Adipocyte (in vitro differentiated cells): ENCODE measurements around the gene KCNIP4.
A peak's percentile ranks its signal among the peaks of the same experiment; 100 is the strongest.

Experiments used
- DNase-seq: peaks from one replicate; pipeline ENCODE4 v3.0.0-alpha.2; 2015; ENCODE audit warnings: low read depth
- H3K27me3 ChIP-seq: replicated peaks from 2 replicates; pipeline ENCODE4 v1.7.0; 2013; ENCODE audit warnings: mild to moderate bottlenecking, low read length, moderate library complexity; ENCODE audit not compliant: control insufficient read depth, insufficient read depth
- H3K36me3 ChIP-seq: 2 replicates; pipeline ENCODE4 v1.7.0; 2013; ENCODE audit warnings: low read length, mild to moderate bottlenecking, moderate library complexity; ENCODE audit not compliant: control insufficient read depth, insufficient read depth, severe bottlenecking
- H3K4me1 ChIP-seq: 2 replicates; pipeline ENCODE4 v1.7.0; 2013; ENCODE audit warnings: mild to moderate bottlenecking, low read length, moderate library complexity; ENCODE audit not compliant: control insufficient read depth, insufficient read depth
- H3K4me3 ChIP-seq: 2 replicates; pipeline ENCODE4 v1.7.0; 2013; ENCODE audit warnings: mild to moderate bottlenecking, low read length, moderate library complexity
- H3K9ac ChIP-seq: 2 replicates; pipeline ENCODE4 v1.7.0; 2013; ENCODE audit warnings: mild to moderate bottlenecking, low read length, moderate library complexity
- H3K9me3 ChIP-seq: 2 replicates; pipeline ENCODE4 v1.7.0; 2013; ENCODE audit warnings: mild to moderate bottlenecking, low read length, moderate library complexity; ENCODE audit not compliant: control insufficient read depth

Gene KCNIP4

DNA sequence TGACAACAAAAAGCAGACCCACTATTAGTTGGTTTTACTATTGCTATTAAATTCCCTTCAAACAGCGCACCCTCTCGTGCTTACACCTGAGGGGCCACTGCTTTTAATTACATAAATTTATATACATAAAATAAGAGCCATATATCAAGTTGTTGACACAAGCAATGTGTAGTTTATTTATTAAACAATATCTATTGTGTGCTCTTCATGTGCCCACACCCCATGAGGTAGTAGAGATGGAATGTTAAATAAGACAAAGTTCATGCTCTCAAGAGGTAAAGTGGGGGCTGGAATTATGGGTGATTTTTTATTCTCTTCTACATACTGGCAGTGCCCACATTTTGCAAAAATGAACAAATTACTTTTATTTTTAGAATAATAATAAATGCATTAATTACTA, 47.3 kb downstream of the KCNIP4 start:
- Histone ChIP-seq H3K4me1 (peaks cover 10% of the 10 kb centered on the region), H3K27me3 (no peaks in the 10 kb centered on the region), H3K36me3 (no peaks in the 10 kb centered on the region), H3K9ac (no peak overlapping the region), H3K9me3 (peaks cover 21% of the 10 kb centered on the region), H3K4me3 (no peak overlapping the region)
- DNase-seq, result no peak

DNA sequence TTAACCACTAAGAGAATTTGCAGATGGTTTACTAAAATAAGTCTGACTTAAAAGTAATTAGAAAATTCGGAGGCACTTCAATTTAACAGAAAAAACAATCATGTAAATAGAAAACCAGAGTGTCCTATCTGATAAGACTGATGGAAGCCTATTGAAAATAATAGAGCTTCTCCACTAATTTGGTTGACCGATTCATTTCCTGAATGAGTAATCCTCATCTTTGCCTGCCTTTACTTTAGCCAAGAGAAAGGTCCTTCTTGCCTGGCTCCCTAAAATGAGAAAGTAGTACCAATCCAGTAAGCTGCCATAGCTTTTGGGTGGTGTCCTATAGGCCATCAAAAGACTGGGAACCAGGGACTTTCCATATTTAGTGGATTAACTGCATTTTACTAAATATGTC, 48.4 kb downstream of the KCNIP4 start:
- H3K4me3 ChIP-seq, result no peak overlapping the region
- H3K9ac ChIP-seq, result no peak overlapping the region
- peaks cover 10% of the 10 kb centered on the region for H3K4me1 ChIP-seq
- no peak for DNase-seq
- no peaks in the 10 kb centered on the region for H3K36me3 ChIP-seq
- no peaks in the 10 kb centered on the region for H3K27me3 ChIP-seq
- peaks cover 21% of the 10 kb centered on the region for H3K9me3 ChIP-seq

DNA sequence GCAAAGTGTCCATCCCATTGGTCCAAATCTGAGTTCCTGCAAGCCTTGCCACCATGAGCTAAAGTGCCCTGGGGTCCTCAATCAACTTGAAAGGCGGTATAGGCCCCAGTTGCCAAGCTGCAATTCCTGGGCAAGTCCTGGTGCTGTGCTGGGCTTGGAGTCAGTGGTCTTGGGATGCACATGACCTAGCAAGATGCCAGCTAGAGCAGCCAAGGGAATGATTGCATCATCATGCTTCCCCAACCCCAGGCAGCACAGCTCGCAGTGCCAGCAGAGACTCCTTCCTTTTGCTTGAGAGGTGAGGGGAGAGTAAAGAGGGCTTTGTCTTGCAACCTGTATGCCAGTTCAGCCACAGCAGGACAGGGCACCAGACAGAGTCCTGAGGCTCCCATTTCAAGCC, 50.5 kb downstream of the KCNIP4 start:
- H3K9me3 ChIP-seq, result peaks cover 21% of the 10 kb centered on the region
- no peaks in the 10 kb centered on the region for H3K27me3 ChIP-seq
- H3K4me3 ChIP-seq, result no peak overlapping the region
- no peak overlapping the region for H3K9ac ChIP-seq
- H3K4me1 ChIP-seq, result peaks cover 14% of the 10 kb centered on the region
- no peaks in the 10 kb centered on the region for H3K36me3 ChIP-seq
- DNase-seq, result no peak

DNA sequence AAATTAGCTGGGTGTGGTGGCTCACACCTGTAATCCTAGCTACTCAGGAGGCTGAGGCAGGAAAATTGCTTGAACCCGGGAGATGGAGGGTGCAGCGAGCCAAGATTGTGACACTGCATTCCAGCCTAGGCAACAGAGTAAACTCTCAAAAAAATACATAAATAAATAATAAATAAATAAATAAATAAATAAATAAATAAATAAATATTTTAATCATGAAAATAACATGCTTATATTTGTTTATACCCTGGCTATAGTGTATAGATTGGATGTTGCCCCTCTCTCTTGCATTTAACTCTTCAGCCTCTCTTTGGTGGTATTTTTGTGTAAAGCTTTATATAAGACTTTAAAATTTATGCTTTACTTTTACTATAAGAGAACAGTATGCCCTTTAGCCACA, 51.8 kb downstream of the KCNIP4 start:
- no peak for DNase-seq
- no peak overlapping the region for H3K4me3 ChIP-seq
- H3K4me1 ChIP-seq, result peaks cover 13% of the 10 kb centered on the region
- no peaks in the 10 kb centered on the region for H3K36me3 ChIP-seq
- H3K9me3 ChIP-seq, result peaks cover 21% of the 10 kb centered on the region
- H3K9ac ChIP-seq, result no peak overlapping the region
- no peaks in the 10 kb centered on the region for H3K27me3 ChIP-seq

DNA sequence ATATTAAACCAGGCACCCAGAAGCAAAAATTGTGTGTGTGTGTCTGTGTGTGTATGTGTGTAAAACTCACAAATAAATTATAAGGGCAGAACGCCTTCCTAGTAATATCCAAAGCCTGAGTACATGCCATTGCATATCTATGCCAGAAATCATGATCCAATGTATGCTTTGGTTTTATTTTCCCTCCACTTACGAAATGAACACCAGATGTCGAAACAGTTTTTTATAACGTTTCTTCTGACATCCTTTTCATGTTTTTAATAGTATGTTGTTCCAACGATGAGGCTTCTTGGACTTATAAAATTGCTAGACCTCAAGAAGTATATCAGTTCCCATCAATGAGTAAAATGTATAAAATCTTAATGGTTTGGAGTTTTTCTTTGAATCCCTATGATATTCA, 55.4 kb downstream of the KCNIP4 start:
- Histone ChIP-seq H3K9ac (no peak overlapping the region), H3K4me3 (peak overlapping the region; percentile 35), H3K27me3 (no peaks in the 10 kb centered on the region), H3K4me1 (peaks cover 16% of the 10 kb centered on the region), H3K36me3 (no peaks in the 10 kb centered on the region), H3K9me3 (peaks cover 5% of the 10 kb centered on the region)
- peak; percentile 62 for DNase-seq

DNA sequence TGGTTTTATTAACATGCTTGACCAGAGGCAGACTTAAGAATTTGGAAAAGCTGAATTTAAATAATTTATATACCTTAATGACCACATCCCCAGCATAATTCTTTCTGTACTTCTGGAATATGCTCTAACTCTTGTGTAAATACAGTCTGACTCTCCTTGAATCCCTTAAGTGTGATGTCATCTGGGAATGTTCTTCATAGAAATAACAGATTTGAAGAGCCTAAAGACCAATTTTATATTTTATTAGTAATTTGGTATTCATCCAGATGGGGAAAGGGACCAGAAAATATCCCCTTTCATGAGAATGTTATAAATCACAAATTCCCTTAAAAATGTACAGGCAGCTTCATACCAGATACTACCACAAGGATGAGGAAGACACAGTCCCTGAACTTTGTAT, 58.3 kb downstream of the KCNIP4 start:
- DNase-seq, result no peak
- Histone ChIP-seq H3K4me1 (peaks cover 39% of the 10 kb centered on the region), H3K36me3 (no peaks in the 10 kb centered on the region), H3K9me3 (no peaks in the 10 kb centered on the region), H3K9ac (no peak overlapping the region), H3K27me3 (no peaks in the 10 kb centered on the region), H3K4me3 (no peak overlapping the region)

DNA sequence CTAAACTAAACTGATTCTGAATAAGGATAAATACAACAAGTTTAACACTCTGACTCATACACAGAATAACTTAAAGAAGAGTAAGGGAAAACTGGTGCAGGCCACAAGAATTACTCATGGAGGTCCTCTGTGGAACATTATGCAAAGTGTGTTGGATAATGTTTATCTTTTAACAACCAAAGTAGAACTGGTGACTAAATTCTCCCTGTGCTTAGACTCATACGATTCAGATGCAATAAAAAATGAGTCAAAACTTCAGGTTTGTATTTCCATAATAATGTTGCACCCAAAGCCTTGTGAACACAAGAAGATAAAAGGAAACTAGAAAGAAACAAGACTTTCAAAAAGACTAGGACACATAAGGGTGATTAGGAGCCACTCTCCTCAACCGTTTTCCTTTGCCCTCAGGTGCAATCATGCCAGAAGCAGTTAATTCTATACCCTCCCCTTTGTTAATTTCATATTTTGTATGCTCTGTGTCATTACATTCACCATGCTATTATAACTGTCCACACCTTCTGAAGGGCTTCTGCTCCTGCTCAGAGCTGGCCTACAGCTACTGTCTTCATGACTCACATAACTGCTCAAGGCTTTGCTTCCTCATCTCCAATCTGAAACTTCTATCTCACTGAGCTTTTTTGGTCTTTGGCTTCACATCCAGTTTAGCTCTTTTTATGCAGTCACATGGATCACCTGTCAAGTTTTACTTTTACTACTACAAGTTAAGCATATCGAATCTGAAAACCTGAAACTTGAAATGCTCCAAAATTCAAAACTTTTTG, 60.2 kb downstream of the KCNIP4 start:
- no peaks in the 10 kb centered on the region for H3K9me3 ChIP-seq
- H3K27me3 ChIP-seq, result no peaks in the 10 kb centered on the region
- peak overlapping the region; percentile 19 for H3K4me3 ChIP-seq
- peak overlapping the region; percentile 37 for H3K9ac ChIP-seq
- H3K4me1 ChIP-seq, result peaks cover 46% of the 10 kb centered on the region
- DNase-seq, result peak; percentile 81
- H3K36me3 ChIP-seq, result no peaks in the 10 kb centered on the region

DNA sequence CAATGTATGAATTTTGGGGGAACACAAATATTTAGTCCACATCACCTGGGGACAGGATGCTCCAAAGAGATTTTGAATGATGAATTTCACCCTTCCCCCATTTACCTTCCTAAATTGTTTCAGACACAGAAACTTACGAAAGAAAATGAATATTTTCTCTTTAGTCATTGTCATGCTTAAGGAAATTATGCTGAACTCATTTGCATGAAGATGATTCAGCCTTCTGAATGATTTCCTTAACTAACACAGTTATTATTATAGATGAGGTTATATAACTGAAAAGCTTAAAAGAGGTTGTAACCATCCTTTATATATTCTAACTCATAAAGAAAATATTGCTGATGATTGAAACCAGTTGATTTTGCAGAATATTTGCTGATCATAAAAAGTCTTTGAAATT, 61.1 kb downstream of the KCNIP4 start:
- H3K4me3 ChIP-seq, result peak overlapping the region; percentile 19
- H3K9me3 ChIP-seq, result no peaks in the 10 kb centered on the region
- no peak for DNase-seq
- no peaks in the 10 kb centered on the region for H3K27me3 ChIP-seq
- no peaks in the 10 kb centered on the region for H3K36me3 ChIP-seq
- H3K9ac ChIP-seq, result peak overlapping the region; percentile 26
- peaks cover 39% of the 10 kb centered on the region for H3K4me1 ChIP-seq

DNA sequence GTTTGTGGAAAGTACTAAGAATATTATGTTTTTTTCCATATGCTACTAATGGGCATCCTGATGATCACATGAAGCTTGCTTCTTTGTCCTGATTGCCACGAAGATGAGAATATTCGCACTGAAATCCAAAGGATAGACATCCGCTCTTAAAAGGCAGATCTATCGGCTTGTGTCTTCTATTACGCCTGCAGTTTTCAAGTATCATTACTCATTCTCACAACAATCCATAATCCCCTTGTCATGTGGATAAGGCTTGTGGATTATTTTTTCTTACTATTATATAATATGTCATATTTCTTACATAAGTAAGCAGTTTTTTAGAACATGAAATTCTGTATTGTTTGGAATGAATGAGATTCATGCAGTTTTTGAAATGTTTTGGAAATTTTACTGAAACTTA, 62.8 kb downstream of the KCNIP4 start:
- Histone ChIP-seq H3K4me1 (peaks cover 44% of the 10 kb centered on the region), H3K9ac (peak overlapping the region; percentile 76), H3K36me3 (no peaks in the 10 kb centered on the region), H3K27me3 (no peaks in the 10 kb centered on the region), H3K9me3 (no peaks in the 10 kb centered on the region), H3K4me3 (peak overlapping the region; percentile 66)
- DNase-seq, result no peak

DNA sequence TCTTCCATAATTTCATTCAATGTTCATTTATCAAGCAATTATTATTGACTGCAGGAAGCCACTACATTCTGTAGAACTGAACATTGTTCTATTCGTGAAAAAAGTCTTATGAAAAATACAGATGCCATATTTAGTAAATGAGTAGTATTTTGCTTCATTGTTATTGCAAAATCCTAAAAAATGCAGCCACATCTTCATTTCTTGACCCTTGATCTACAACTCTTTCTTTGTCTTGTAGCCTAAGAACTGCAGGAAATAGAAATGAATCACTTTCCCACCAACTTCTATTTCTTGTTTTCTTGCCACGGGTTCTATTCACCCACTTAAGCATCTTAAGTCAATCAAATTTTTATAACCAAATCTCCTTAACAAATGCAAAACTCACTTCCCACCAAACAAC, 63.3 kb downstream of the KCNIP4 start:
- Histone ChIP-seq H3K27me3 (no peaks in the 10 kb centered on the region), H3K9ac (peak overlapping the region; percentile 76), H3K36me3 (no peaks in the 10 kb centered on the region), H3K4me3 (peak overlapping the region; percentile 66), H3K4me1 (peaks cover 44% of the 10 kb centered on the region), H3K9me3 (no peaks in the 10 kb centered on the region)
- peak; percentile 60 for DNase-seq

DNA sequence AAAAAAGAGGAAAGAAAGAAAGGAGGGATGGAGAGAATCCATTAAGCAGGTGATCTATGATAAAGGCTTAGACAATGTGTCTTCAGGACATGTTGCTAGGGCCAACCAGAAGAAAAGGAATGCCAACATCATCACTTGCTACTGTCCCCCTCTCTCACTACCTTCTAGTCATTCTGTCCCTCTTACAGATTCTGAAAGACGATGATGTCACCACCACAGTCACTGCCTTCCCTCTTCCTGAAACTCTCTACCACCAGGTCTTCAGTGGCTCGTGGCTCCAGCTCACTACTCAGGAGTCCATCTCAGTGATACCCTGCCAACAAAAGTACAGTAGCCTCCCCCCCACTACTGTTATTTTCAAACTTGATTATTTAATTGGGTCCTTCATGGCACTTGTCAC, 64.0 kb downstream of the KCNIP4 start:
- Histone ChIP-seq H3K9ac (peak overlapping the region; percentile 46), H3K4me1 (peaks cover 44% of the 10 kb centered on the region), H3K27me3 (no peaks in the 10 kb centered on the region), H3K9me3 (no peaks in the 10 kb centered on the region), H3K4me3 (peak overlapping the region; percentile 66), H3K36me3 (no peaks in the 10 kb centered on the region)
- no peak for DNase-seq
